ENCODE data around the gene CREB5.

Gene CREB5

GRCh38 chr7:28733035-28733434 is 320.7 kb downstream of the CREB5 start:
- no peak for TF ChIP-seq TAF1 (IDR thresholded peaks at IDR 0.05; ENCODE audit: borderline replicate concordance, insufficient read depth, low read length)
- no peak for TF ChIP-seq POLR2AphosphoS5 (IDR thresholded peaks at IDR 0.05; ENCODE audit: low read depth, low read length)
- no peak for TF ChIP-seq REST (IDR thresholded peaks at IDR 0.05; ENCODE audit: insufficient read depth in 1 of 2, low read depth in 2 of 2, low read length in 2 of 2)
- no peak for TF ChIP-seq FOXP2 (optimal IDR thresholded peaks at IDR 0.05; ENCODE audit: borderline replicate concordance, extremely low read depth, extremely low read length, insufficient read depth)
- no peak for TF ChIP-seq SIN3A (IDR thresholded peaks at IDR 0.05; ENCODE audit: borderline replicate concordance, insufficient read depth, low read length)

- TF ChIP-seq REST (IDR thresholded peaks at IDR 0.05; ENCODE audit: insufficient read depth in 1 of 2, low read depth in 2 of 2, low read length in 2 of 2), result no peak
- TF ChIP-seq FOXP2 (optimal IDR thresholded peaks at IDR 0.05; ENCODE audit: borderline replicate concordance, extremely low read depth, extremely low read length, insufficient read depth), result no peak
- no peak for TF ChIP-seq SIN3A (IDR thresholded peaks at IDR 0.05; ENCODE audit: borderline replicate concordance, insufficient read depth, low read length)
- no peak for TF ChIP-seq TAF1 (IDR thresholded peaks at IDR 0.05; ENCODE audit: borderline replicate concordance, insufficient read depth, low read length)
- TF ChIP-seq POLR2AphosphoS5 (IDR thresholded peaks at IDR 0.05; ENCODE audit: low read depth, low read length), result no peak
These were observed 326.1 kb downstream of the CREB5 start for GRCh38 chr7:28738412-28738811.

GRCh38 chr7:28739128-28739527 is 326.8 kb downstream of the CREB5 start:
- TF ChIP-seq POLR2AphosphoS5 (IDR thresholded peaks at IDR 0.05; ENCODE audit: low read depth, low read length) (no peak), TAF1 (IDR thresholded peaks at IDR 0.05; ENCODE audit: borderline replicate concordance, insufficient read depth, low read length) (no peak), FOXP2 (optimal IDR thresholded peaks at IDR 0.05; ENCODE audit: borderline replicate concordance, extremely low read depth, extremely low read length, insufficient read depth) (no peak), REST (IDR thresholded peaks at IDR 0.05; ENCODE audit: insufficient read depth in 1 of 2, low read depth in 2 of 2, low read length in 2 of 2) (no peak), SIN3A (IDR thresholded peaks at IDR 0.05; ENCODE audit: borderline replicate concordance, insufficient read depth, low read length) (no peak)

GRCh38 chr7:28739826-28740225 is 327.5 kb downstream of the CREB5 start:
- TF ChIP-seq REST (IDR thresholded peaks at IDR 0.05; ENCODE audit: insufficient read depth in 1 of 2, low read depth in 2 of 2, low read length in 2 of 2) (no peak), FOXP2 (optimal IDR thresholded peaks at IDR 0.05; ENCODE audit: borderline replicate concordance, extremely low read depth, extremely low read length, insufficient read depth) (no peak), POLR2AphosphoS5 (IDR thresholded peaks at IDR 0.05; ENCODE audit: low read depth, low read length) (no peak), TAF1 (IDR thresholded peaks at IDR 0.05; ENCODE audit: borderline replicate concordance, insufficient read depth, low read length) (no peak), SIN3A (IDR thresholded peaks at IDR 0.05; ENCODE audit: borderline replicate concordance, insufficient read depth, low read length) (no peak)

GRCh38 chr7:28744951-28745350 is 332.6 kb downstream of the CREB5 start:
- TF ChIP-seq FOXP2 (optimal IDR thresholded peaks at IDR 0.05; ENCODE audit: borderline replicate concordance, extremely low read depth, extremely low read length, insufficient read depth) (no peak), REST (IDR thresholded peaks at IDR 0.05; ENCODE audit: insufficient read depth in 1 of 2, low read depth in 2 of 2, low read length in 2 of 2) (no peak), SIN3A (IDR thresholded peaks at IDR 0.05; ENCODE audit: borderline replicate concordance, insufficient read depth, low read length) (no peak), TAF1 (IDR thresholded peaks at IDR 0.05; ENCODE audit: borderline replicate concordance, insufficient read depth, low read length) (no peak), POLR2AphosphoS5 (IDR thresholded peaks at IDR 0.05; ENCODE audit: low read depth, low read length) (no peak)
